Measurements from ENCODE around the gene ZBTB20. TPM values are rescaled to one million over a fixed set of nuclear protein-coding genes. Genes with fewer than 3 reads are reported as not detected.

Gene ZBTB20
- total RNA-seq, 1 experiment from 2014 or later, result 0.62 TPM

DNA sequence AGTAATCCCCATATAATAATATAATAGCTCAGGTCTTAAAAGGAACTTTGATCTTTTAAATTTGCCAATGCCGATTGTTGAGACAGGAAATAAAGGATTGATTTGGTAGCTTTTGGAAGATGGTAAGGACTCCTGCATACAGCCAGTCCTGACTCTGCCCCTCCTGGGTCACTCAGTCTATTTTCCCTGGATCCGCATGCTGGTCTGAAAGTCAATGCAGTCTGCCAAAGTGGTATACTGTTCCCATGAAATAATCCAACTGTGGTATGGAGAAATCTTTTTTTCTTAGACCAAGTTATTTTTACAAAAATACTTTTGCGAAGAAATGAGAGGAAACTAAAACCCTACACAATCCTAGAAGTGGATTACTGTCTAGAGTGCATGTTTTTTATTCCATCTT, 662.2 kb downstream of the ZBTB20 start:
- no peaks in the 10 kb centered on the region for H3K36me3 ChIP-seq (replicated peaks; ENCODE audit: control insufficient read depth, insufficient read depth, low read length)
- no peaks in the 10 kb centered on the region for H3K27me3 ChIP-seq (ENCODE audit: control insufficient read depth, insufficient read depth, low read length)
- no peak for DNase-seq

DNA sequence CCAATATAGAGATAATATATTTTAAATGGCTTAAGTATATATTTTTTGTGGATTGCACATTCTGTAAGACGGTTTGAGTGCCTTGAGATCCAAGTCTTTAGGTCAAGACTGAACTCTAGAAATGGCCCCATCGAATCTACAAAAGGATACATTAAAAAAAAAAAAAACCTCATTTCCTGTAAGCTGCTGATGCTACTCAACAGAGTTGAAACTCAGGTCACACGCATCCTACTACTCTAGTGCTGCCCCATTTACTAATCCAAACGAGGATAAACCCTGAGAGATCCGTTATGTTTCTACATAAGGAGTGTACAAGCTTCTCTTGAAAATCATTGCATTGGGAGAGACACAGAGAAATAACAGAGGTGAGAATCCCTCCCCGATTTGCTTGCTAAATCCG, 666.0 kb downstream of the ZBTB20 start:
- H3K27me3 ChIP-seq (ENCODE audit: control insufficient read depth, insufficient read depth, low read length), result no peaks in the 10 kb centered on the region
- H3K36me3 ChIP-seq (replicated peaks; ENCODE audit: control insufficient read depth, insufficient read depth, low read length), result no peaks in the 10 kb centered on the region
- DNase-seq, result no peak
- H3K4me3 ChIP-seq (ENCODE audit: insufficient read depth, low read depth, low read length), result no peak overlapping the region

More for the DNA sequence above, 662.2 kb downstream of the ZBTB20 start:
- no peak overlapping the region for H3K4me3 ChIP-seq (ENCODE audit: insufficient read depth, low read depth, low read length)

DNA sequence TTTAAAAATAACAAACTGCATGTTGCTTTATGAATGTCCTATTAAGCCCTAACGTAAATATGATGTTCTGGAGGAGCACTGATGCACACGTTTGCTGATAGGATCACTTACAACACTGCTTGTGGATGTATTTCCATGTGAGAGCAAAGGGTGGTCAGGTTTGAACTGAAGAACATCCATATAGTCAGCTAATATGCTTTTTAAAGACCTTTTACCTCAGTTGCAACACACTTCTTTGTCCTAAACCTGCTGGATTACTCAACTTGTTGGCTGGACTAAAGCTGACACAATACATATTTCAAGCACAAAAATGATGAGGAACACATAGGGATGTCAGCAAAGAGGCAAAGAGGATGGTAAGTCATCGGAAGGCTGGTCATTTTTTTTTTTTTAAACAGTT, 666.6 kb downstream of the ZBTB20 start:
- Histone ChIP-seq H3K27me3 (ENCODE audit: control insufficient read depth, insufficient read depth, low read length) (no peaks in the 10 kb centered on the region), H3K4me3 (ENCODE audit: insufficient read depth, low read depth, low read length) (no peak overlapping the region), H3K36me3 (replicated peaks; ENCODE audit: control insufficient read depth, insufficient read depth, low read length) (no peaks in the 10 kb centered on the region)
- no peak for DNase-seq

DNA sequence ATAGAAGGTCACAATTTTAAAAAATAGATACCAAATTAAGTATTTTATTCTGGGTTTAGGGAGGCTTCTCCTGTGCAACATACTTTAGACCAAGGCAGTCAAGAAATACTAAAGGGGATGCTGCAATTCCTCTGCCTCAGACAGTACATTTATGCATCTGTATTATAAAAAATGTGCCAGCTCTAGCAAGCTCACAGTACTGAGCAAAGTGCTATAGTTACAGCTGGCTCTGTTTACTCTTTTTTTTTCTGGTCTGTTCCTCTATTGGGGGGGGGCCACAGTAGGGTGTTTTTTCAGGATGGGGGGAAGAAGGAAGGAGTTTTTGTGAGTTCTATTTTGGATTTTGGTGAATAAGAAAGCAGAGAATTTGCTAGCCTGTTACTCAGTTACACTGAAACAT, 668.3 kb downstream of the ZBTB20 start:
- Histone ChIP-seq H3K4me3 (ENCODE audit: insufficient read depth, low read depth, low read length) (no peak overlapping the region), H3K36me3 (replicated peaks; ENCODE audit: control insufficient read depth, insufficient read depth, low read length) (no peaks in the 10 kb centered on the region), H3K27me3 (ENCODE audit: control insufficient read depth, insufficient read depth, low read length) (no peaks in the 10 kb centered on the region)
- no peak for DNase-seq

DNA sequence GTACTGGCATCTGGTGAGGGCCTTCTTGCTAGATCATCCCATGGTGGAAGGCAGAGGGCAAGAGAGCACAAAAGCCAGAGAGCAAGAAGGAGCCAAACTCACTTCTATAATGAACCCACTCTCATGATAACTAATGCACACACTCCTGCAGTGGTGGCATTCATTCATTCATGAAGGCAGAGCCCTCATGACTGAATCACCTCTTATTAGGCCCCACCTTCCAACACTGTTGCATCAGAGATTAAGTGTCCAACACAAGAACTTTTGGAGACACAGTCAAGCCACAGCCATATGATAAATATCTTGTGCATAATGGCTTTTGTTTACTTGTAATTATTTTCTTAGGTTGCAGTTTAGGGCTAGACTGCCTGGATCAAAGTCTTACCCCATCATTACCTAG, 670.6 kb downstream of the ZBTB20 start:
- no peaks in the 10 kb centered on the region for H3K36me3 ChIP-seq (replicated peaks; ENCODE audit: control insufficient read depth, insufficient read depth, low read length)
- H3K4me3 ChIP-seq (ENCODE audit: insufficient read depth, low read depth, low read length), result no peak overlapping the region
- H3K27me3 ChIP-seq (ENCODE audit: control insufficient read depth, insufficient read depth, low read length), result no peaks in the 10 kb centered on the region
- no peak for DNase-seq

DNA sequence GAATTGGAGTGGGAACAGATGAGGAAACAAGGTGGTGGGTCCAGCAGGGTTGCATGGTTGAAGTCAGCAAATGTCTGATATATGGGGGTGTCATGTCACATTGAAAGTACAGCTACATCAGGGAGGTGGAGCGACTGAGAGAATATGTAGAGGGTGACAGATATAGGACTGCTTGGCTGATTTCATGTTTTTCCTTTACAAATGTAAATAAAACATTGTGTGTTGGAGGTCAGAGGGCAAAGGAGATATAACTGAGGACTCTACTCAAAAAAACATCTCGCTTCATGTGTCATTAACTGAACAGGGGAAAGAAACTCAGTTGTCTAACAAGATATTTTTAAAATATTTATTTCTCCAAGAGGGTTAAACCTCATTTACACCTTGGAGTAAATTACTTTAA, 675.6 kb downstream of the ZBTB20 start:
- Histone ChIP-seq H3K27me3 (ENCODE audit: control insufficient read depth, insufficient read depth, low read length) (no peaks in the 10 kb centered on the region), H3K36me3 (replicated peaks; ENCODE audit: control insufficient read depth, insufficient read depth, low read length) (no peaks in the 10 kb centered on the region), H3K4me3 (ENCODE audit: insufficient read depth, low read depth, low read length) (no peak overlapping the region)
- DNase-seq, result no peak

DNA sequence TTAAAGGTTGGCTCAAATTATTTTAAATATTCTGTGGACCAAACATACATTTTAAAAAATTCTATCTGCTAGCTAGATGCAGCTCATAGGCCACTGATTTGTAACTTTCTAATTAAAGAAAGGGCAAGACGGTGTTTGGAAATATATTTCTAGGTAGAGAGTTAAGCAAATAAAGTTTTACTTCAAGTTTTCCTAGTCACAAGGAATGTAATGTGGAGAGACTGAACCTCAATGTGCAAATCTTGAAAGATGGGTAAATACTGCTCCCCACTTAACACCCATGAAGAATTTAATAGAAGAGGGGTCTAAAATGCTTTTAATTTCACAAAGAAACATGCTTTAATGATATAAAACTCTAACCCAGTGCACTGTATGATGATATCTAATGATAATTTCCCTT, 678.0 kb downstream of the ZBTB20 start:
- no peak for DNase-seq
- Histone ChIP-seq H3K27me3 (ENCODE audit: control insufficient read depth, insufficient read depth, low read length) (no peaks in the 10 kb centered on the region), H3K4me3 (ENCODE audit: insufficient read depth, low read depth, low read length) (no peak overlapping the region)

DNA sequence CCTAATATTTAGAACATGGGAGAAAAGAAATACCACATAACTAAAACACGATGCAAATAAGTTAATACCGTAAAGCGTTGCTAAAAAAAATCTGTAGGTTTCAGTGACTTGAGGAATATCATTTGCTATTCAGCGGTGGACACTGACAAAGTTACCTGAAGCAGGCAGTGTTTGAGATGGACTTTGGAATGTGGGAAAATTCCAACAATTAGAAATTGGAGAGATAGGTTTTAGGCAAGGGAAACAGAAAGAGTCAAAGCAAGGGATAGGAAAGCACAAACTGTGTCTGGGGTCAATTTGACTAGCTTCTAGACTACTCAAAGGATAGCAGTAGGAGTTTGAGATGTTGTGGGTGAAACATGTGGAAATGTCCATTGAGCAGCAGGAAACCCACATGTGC, 680.3 kb downstream of the ZBTB20 start:
- H3K36me3 ChIP-seq (replicated peaks; ENCODE audit: control insufficient read depth, insufficient read depth, low read length), result no peaks in the 10 kb centered on the region
- H3K4me3 ChIP-seq (ENCODE audit: insufficient read depth, low read depth, low read length), result no peak overlapping the region
- H3K27me3 ChIP-seq (ENCODE audit: control insufficient read depth, insufficient read depth, low read length), result no peaks in the 10 kb centered on the region
- no peak for DNase-seq

More for the DNA sequence above, 678.0 kb downstream of the ZBTB20 start:
- no peaks in the 10 kb centered on the region for H3K36me3 ChIP-seq (replicated peaks; ENCODE audit: control insufficient read depth, insufficient read depth, low read length)

DNA sequence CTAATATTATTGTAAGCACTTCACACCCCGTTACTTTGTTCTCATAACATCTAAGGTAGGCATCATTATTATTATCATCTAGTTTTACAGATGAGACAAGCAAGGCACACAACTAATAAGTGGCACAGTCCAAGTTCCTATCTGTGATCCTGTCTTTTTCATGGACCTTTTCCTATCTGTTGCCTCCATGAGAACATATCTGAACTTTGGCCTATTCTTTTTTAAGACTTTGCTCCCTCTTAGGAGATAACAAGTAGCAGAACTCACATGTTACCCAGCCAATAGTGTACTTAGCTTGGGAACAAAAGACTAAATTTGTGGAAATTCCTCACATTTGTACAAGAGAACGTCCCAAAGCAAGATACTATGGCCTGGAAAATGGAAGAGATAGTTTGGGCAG, 680.8 kb downstream of the ZBTB20 start:
- Histone ChIP-seq H3K27me3 (ENCODE audit: control insufficient read depth, insufficient read depth, low read length) (no peaks in the 10 kb centered on the region), H3K4me3 (ENCODE audit: insufficient read depth, low read depth, low read length) (no peak overlapping the region), H3K36me3 (replicated peaks; ENCODE audit: control insufficient read depth, insufficient read depth, low read length) (no peaks in the 10 kb centered on the region)
- DNase-seq, result no peak

DNA sequence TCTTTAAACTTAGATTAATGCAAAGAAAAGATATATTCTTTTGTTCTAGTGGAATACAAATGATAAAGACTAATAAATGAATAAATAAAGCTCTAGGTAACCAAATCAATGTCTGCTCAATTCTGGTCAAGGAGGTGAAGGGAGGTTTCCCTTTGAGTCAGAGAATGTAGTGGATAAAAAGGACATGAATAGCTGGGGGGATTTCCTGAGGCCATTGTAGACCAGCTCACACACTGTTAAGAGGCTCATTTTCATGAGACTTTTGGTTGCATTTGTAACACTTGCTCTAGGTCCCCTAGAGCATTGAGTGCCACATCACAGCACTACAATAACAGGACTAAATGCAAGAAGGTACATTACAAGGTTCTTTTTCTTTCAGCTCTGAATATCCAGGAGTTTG, 682.5 kb downstream of the ZBTB20 start:
- H3K27me3 ChIP-seq (ENCODE audit: control insufficient read depth, insufficient read depth, low read length), result no peaks in the 10 kb centered on the region
- no peaks in the 10 kb centered on the region for H3K36me3 ChIP-seq (replicated peaks; ENCODE audit: control insufficient read depth, insufficient read depth, low read length)
- DNase-seq, result no peak
- H3K4me3 ChIP-seq (ENCODE audit: insufficient read depth, low read depth, low read length), result no peak overlapping the region

DNA sequence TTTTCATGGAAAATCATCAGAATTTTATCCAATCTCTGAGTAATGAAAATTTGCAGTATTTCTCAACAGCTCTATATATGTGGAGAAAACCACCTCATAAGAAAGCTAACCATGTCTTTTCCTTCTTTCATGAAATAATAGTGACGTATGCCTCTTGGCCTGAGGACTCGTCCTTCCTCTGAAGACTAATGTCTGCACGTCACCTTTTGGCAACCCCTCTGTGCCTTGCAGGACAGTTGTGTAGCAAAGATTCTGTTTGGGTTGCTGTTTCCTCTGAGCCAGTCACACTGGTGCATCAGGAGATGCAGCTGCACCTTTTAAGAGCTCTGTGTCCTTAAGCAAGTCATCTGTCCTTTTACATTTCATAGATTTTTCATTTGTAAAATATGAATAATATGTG, 684.3 kb downstream of the ZBTB20 start:
- Histone ChIP-seq H3K27me3 (ENCODE audit: control insufficient read depth, insufficient read depth, low read length) (no peaks in the 10 kb centered on the region), H3K4me3 (ENCODE audit: insufficient read depth, low read depth, low read length) (no peak overlapping the region)
- DNase-seq, result no peak

DNA sequence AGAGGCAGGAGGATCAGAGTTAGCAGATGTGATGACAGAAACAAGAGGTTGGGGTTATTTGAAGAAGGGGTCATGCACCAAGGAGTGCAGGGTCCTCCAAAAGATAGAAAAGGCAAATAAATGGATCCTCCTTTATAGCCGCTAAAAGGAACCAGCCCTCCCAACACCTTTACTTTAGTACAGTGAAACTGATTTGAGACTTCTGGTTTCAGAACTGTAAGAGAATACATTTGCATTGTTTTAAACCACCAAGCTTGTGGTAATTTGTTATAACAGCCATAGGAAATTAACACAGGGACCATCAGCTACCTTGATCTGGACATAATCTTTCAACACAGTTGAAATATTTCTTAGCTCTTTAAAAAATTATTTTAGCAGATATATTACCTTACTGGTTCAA, 686.6 kb downstream of the ZBTB20 start:
- Histone ChIP-seq H3K36me3 (replicated peaks; ENCODE audit: control insufficient read depth, insufficient read depth, low read length) (no peaks in the 10 kb centered on the region), H3K4me3 (ENCODE audit: insufficient read depth, low read depth, low read length) (no peak overlapping the region), H3K27me3 (ENCODE audit: control insufficient read depth, insufficient read depth, low read length) (no peaks in the 10 kb centered on the region)
- DNase-seq, result no peak

More for the DNA sequence above, 684.3 kb downstream of the ZBTB20 start:
- H3K36me3 ChIP-seq (replicated peaks; ENCODE audit: control insufficient read depth, insufficient read depth, low read length), result no peaks in the 10 kb centered on the region

DNA sequence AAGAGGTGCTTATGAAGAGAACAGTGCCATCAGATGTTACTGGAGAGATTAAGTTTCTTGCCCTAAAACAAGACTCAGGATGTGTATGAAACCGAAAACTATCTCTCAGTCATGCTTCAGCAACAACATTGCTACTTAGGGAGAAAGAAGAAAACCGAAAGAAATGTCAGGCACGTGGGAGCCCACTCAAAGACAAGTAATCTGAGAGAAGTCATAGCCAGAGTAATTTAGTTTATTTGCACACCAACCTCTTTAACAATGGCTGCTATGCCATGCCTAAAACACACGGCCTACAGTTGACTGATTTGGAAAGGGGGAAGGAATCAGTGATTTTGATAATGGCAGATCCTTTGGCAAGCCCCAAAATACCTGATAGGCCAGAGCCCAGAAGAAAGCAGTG, 690.3 kb downstream of the ZBTB20 start:
- no peak for DNase-seq
- Histone ChIP-seq H3K4me3 (ENCODE audit: insufficient read depth, low read depth, low read length) (no peak overlapping the region), H3K36me3 (replicated peaks; ENCODE audit: control insufficient read depth, insufficient read depth, low read length) (no peaks in the 10 kb centered on the region), H3K27me3 (ENCODE audit: control insufficient read depth, insufficient read depth, low read length) (no peaks in the 10 kb centered on the region)

DNA sequence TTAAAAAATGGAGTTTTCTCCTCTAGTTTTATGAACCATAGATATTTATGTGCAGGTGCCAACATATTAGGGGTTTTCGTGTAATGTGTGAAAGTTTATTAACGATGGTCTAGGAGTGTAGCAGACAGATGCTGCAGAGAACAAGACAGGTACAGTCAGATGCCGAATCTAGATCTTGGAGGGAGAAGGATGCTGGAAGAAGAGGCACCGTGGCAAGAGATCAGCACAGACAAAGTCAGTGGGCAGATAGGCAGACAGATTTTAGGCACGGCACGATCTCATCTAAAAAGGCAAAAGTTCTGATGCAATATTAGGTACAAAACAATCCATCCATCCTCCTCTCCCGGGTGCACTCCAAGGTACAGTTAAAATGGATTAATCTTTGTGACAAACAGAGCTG, 691.7 kb downstream of the ZBTB20 start:
- Histone ChIP-seq H3K27me3 (ENCODE audit: control insufficient read depth, insufficient read depth, low read length) (no peaks in the 10 kb centered on the region), H3K4me3 (ENCODE audit: insufficient read depth, low read depth, low read length) (no peak overlapping the region), H3K36me3 (replicated peaks; ENCODE audit: control insufficient read depth, insufficient read depth, low read length) (no peaks in the 10 kb centered on the region)
- DNase-seq, result no peak

DNA sequence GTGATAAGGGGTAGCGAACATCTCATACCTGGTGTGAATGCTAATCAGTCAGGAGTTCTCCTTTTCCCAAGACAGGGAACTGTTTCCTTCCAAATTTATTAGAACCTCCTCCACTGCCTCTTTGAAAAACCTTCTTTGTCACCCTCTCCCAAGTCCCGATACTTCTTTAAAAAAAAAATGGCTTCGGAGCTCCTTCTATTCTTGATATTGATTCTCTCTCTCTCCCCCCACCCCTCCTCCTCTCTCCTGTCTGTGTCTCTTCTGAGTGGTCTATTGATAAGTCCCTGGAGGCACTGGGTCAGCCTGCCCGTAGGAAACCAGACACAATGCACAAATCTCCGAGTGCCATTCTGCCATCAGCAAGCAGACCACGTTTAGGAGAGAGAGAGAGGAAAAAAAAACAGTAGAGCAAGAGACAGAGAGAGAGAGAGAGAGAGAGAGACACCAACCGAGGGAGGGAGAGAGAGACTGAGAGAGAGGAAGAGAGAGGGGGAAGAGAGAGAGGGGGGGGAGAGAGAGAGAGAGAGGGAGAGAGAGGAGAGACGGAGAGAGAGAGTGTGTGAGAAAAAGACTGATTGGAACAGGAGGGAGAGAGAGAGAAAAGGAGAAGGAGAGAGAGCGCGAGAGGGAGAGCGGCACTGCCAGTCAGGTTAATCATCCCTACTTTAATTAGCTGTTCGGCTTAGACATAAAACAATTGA, 692.4 kb downstream of the ZBTB20 start:
- peak overlapping the region; percentile 47 for H3K4me3 ChIP-seq (ENCODE audit: insufficient read depth, low read depth, low read length)
- H3K36me3 ChIP-seq (replicated peaks; ENCODE audit: control insufficient read depth, insufficient read depth, low read length), result no peaks in the 10 kb centered on the region
- no peaks in the 10 kb centered on the region for H3K27me3 ChIP-seq (ENCODE audit: control insufficient read depth, insufficient read depth, low read length)
- DNase-seq, result no peak

DNA sequence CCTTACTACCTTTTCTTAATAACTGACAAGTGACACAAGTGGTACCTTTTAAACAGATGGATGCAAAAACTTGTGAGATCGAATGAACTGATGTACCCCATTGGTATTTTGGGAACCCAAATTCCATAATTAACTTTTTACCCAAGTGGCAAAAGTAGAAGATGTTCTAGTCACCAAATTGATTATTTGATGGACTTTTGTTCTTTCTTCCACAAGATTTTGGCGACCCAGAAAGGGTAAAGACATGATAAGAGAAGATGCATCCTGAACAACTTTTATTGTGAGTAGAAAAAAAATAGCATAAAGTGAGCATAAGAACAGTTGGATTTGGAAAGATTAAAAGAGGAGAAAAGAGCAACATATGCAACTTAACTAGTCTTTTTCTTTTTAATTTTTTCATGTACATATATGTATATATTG, 693.7 kb downstream of the ZBTB20 start:
- H3K4me3 ChIP-seq (ENCODE audit: insufficient read depth, low read depth, low read length), result no peak overlapping the region
- H3K27me3 ChIP-seq (ENCODE audit: control insufficient read depth, insufficient read depth, low read length), result no peaks in the 10 kb centered on the region
- DNase-seq, result no peak
- H3K36me3 ChIP-seq (replicated peaks; ENCODE audit: control insufficient read depth, insufficient read depth, low read length), result no peaks in the 10 kb centered on the region
